Activated naive CD4-positive, alpha-beta T cell (primary cell): Measurements from ENCODE around the gene BIN1.
A peak's percentile ranks its signal among the peaks of the same experiment; 100 is the strongest.

ENCODE experiments used
- DNase-seq, 4 experiments: peaks; one replicate each; lab custom pipeline; 2025; lab: John Stamatoyannopoulos, UW

BIN1 gene, protein sequence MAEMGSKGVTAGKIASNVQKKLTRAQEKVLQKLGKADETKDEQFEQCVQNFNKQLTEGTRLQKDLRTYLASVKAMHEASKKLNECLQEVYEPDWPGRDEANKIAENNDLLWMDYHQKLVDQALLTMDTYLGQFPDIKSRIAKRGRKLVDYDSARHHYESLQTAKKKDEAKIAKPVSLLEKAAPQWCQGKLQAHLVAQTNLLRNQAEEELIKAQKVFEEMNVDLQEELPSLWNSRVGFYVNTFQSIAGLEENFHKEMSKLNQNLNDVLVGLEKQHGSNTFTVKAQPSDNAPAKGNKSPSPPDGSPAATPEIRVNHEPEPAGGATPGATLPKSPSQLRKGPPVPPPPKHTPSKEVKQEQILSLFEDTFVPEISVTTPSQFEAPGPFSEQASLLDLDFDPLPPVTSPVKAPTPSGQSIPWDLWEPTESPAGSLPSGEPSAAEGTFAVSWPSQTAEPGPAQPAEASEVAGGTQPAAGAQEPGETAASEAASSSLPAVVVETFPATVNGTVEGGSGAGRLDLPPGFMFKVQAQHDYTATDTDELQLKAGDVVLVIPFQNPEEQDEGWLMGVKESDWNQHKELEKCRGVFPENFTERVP

DNA sequence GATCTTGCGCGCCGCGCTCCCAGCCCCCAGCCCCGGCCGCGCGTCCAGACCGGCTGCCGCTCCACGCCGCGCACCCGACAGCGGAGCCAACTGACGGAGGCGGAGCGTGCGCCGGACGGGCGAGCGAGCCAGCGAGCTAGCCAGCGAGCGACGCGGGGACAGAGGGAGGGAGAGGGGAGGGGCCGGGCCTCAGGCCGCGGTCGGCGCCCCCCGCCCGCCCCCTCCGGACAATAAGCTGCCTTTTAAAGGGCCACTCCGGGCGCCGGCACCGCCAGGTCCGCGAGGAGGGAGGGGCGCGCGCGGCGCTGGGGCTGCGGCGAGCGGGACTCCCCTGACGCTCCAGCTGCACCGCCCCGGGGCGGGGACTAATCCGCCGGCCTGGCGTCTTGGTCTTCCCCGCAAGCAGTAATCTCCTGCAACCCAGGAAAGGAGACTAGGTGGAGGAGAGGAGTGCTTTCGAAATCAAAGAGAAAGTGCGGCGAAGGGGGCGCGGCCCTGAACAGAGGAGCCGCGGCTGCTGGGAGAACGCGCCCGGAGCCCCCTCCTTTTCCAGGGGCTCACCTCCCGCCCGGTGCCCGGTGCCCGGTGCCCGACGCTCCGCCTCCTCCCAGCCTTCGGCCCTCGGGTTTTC is at the start of gene BIN1:
TSS of gene BIN1 (minus strand) at position 164 of the 631 bp plus-strand sequence. CDS start 211 bp downstream, outside the sequence.
- peak in 3 of 4 experiments; percentile 14 to 35 (median 27) for DNase-seq

DNA sequence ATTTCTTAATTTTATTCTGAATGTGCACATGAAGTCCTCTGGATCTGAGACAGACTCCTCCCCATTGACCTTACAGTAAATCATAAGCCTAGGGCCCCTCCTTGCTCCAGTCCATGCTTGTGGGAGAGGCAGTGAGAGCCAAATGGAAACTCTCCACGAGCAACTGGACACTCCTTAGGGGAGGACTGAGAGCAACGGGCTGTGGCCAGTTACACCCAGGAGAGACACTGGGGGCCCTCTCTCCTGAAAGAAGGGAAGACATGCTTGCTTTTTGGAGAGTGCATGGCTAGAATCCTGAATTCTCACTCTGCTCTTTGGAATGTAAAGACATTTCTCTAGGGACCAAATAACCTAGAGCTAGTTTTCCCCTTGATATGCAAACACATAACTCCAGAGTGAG is 49.0 kb upstream of the BIN1 start:
- no peak for DNase-seq

DNA sequence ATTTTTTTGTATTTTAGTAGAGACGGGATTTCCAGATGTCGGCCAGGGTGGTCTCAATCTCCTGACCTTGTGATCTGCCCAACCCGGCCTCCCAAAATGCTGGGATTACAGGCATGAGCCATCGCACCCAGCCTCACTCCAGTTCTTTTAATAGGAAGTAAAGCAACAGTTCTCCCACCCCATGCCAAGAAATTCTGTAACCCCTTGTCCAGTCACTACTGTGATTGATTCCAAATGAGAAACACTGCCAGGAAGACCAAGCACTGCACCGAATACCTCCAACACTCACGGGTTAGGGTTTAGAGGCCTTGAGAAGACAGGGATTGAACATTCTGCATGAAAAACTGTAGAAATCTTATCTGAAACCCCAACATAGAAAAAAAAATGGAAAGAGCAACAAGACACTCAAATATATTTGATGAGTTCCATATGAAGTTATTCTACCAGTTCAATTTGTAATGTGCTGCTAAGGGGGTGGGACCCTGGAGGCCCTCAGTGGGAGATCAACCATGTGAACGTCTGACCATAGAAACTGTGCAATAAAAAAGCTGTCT is 48.2 kb upstream of the BIN1 start:
- no peak for DNase-seq

DNA sequence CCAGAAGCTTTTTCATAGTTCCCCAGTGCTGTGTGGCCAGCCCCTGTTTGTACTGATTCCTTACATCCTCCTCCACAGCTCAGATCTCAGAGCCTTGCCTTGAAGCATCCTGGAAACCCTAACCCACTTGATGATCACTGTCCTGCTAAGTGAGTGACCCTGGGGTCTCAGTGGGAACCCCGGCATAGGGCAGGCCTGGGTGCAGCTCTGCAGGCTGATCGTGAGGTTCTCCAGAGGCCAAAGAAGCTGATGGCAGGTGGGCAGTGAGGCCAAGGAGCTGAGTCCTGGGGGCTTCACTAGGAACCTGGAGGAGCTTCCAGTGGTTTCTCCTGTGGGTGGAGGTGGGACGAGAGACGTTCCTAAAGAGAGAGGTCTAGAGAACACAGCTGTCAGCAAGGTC is 47.4 kb upstream of the BIN1 start:
- no peak for DNase-seq

DNA sequence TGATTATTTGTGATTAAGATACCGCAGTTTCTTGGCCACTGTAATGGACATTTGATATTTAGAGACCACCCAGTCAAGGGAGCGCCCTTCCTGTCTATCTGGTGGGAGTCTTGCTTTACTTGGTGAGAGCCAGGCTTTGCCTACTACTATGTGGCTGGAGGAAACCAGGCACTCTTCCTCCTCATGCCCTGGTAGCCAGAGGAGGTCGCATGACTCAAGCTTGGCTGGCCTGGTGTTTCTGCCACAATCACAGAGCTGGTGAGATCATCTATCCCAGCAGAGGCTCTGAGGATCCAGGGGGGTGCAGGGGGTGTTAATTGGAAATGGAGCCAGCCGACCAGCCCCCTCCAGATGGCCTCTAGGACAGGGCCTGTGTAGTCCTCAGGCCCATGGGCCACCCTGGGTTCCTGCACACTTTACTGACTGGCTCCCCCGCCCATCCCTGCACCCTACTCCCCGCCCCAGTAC is 46.8 kb upstream of the BIN1 start:
- DNase-seq, result no peak

DNA sequence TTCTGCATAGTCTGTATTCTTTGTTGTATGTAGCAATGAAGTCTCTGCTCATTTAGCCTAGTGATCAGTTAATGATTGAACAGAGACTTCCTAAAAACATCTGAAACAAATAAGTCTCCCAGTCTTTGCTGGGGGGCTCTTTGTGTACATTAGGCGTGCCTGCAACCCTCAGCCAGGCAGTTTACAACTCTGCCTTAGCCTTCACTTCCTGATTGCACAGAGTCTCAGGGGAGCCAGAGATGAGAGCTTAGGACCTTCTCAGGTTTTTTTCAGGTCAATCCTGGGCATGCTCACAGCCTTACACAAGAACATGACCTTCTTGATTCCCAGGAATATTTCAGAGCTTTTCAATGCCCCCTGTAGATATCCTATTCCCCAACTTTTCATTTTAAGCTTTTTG is 44.0 kb upstream of the BIN1 start:
- DNase-seq, result no peak

DNA sequence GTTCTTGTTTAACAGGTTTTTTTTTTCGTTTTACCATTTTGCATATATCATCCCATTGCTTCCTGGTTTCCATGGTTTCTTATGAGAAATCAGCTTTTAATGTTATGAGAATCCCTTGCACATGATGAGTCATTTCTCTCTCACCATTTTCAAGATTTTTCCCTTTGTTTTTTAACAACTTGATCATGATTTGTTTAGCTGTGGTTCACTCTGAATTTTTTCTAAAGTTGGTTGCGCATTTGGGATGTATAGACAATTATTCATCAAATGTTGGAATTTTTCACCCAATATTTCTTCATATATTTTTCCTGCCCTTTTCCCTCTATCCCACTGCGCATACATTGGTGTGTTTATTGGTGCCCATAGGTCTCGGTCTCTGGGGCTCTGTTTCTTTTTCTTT is 42.4 kb upstream of the BIN1 start:
- no peak for DNase-seq

DNA sequence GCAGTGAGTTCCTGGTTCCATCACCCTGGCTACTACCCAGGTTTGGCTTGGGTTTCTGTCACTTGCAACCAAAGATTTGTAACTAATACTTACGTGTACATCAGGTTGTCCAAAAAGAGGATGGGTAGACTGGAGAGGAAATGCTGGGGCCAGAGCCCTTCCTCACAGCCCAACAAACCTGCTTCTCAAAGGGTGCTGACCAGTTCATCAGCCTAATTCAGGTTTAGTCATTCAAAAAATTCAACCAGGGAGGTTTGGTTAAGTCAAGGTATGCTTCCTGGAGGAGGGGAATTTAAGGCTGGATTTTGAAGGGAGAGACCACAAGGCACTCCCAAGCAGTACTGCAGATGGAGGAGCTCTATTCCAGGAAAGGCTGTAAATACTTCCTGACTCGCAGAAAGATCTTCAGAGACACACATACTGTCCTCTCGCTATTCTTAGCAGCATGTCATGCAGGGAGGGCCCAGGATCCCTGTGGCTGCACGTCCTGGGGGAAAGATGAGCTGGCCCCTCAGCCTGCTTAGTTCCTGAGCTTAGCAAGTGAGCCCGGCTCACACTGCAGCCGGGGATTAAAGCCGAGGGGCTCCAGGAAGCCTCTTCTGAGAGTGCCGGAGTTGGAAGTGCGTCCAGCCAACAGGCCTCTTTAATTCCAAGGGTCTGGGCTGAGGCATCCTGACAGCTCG is 40.0 kb upstream of the BIN1 start:
- no peak for DNase-seq

DNA sequence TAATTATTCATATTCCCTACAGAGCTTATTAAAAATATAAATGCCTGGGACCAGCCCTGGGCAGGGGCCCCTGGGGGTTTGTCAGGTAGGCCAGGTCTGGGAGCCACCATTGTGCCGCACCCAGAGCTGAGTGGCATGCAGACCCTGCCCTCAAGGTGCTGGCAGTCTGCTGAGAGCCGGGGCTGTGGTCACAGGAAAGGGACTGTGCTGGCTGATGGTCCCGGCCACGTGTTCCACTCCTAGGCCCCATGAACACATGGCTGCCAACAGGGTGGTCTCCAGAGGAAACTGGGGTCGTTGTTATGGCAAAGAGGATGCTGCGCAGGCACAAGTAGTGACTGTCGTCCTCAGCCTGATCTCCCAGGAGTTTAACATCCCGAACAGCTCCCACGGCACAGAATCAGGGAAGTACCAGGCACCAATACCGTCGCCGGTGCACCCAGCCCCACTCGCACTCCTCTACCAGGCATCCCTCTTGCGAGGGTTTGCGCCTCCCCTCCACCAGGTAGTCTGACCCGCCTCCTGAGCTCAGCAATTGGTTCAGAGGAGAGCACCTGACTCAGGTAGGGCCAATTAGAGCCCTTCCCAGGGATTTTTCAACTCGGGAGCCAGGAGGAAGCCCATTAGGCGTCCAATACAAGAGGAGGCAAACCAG is 39.2 kb upstream of the BIN1 start:
- no peak for DNase-seq

DNA sequence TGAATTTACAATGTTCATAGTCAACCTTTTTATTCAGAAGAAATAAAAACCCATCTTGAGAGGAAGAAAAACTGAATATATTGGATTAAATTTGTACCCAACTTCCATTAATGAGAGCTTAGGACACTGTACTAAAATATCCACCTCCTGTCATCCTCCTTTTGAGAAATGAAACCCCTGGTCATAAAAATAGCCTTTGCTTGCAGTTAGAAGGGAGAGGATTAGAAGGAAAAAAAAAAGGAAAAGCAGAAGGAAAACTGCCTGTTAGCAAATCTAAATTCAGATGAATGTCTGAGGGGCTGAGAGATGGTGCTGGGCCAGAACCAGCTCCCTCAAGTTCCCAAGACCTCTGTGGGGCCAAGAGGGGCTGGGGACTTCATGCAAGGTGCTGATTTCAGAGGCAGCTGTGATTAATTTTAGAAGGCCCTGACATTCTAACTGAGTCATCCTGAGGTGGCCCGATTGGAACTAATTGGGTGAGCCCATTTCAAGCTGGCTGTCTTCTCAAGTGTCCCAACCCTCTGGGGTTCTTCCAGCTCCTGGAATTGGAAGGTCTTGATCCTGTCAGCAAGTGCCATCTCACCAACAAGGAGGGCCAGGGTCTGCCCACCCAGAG is 38.4 kb upstream of the BIN1 start:
- DNase-seq, result no peak

DNA sequence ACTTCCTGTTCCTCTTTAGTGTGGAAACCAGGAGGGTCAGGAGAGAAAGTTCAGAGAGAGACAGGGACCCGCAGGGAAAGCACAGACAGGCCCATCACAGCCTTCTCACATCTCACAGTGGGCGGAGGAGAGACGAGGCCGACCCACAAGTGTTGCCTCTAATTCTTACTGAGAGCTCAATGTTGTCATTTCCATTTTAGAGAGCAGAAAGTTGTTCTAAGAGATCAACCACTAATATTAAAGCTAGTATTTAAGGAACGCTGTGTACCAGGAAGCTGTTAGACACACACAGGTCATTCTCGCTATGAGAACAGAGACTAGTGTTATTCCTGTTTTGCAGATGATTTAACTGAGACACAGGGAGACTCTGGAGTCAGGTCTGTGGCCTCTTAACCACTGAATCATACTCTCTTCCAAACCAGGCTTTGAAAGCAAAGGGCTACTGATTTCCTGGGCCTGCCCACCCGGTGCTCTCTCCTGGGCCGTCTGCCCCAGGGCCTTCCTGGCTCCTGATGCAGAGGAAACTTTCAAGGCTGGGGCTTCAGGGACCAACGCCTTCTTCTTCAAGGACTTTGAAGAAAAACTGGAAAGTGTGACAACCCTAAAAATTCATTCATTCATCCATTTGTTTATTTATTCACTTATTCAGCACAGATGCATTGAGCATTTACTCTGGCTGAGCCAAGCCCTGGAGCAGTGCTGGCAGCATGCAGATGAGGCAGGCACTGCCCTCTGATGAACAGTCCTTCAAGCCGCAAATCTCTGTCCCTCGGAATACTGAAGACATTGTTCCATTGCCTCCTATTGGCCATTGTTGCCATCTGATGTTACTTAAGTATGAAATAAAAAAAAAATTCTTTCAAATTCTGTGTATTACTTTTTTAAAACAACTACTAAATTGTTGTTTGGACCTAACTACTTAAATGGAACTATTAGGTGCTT is 37.2 kb upstream of the BIN1 start:
- no peak for DNase-seq

DNA sequence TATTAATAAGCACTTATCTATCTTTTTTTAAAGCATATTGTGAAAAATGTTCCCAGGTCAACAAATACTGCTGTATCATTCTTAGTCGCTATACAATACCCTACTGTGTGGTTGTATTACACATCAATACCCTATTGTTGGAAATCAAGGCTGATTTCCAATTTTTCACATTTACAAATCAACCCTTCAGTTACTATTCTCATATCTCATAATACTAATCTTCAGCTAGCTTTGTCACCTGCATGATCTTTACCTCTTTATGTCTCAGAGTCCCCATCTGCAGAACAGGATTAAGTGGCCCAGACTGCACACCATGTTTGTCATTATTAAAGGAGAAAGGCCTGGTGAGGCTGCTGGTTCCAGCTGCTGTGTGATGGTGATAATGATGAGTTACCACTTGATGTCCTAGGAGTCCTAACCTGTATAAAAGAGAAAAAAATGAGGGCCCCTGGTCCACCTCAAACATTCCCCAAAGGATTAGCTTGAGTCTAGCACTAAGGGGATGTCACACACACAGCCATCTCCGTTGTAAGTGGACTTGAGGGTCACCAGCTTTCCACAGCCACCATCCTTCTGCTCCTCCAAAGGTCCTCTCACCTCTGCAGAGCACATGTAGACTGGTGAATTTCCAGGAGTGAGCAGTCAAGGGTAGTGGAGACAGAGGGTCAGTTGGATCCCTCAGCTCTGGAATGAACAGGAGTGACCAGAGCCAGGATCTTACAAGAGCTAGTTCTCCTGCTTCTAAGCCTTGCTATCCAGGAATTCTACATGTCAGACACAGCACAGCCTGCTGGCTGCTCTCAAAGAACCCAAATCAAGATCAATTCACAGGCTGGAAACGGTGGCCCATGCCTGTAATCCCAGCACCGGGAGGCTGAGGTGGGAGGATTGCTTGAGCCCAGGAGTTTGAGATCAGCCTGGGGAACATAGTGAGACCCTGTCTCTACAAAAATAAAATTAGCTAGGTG is 36.0 kb upstream of the BIN1 start:
- no peak for DNase-seq

DNA sequence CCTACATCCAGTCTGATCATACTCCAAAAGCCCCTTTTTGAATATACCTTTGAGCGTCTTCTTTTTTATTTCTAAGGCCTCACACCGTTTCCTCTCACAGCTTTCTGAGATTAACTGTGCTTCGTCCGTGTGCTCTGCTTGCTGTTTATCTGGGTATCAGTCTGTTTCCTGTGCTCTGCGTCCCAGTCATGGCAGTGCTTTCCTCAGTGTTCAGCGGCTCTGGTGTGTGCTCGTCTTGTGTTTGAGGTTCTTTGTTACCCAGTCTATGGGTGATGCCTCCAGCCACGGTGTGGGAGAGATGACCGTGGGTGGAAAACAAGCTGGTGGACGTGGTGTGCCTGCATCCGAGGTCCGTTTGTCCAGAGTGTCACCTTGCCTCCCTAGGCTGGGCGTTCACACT is 33.6 kb upstream of the BIN1 start:
- no peak for DNase-seq

DNA sequence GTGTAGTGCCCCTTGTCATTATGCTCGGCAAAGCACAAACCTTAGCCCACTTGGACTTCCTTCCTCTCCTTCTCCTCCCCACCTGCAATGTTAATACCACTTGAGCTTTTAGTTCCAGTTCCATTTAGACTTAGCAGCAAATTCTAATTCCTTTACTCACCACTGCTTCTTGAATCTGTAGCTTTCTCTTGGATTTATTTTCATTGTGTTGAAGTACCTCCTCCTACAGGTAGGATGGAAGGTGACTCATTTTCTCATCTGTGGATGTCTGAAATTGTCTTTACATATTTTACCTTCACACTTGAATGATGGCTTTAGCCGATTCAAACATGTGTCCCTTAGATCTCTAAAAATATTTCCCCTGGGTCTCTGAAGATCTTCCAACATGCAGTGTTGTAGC is 32.8 kb upstream of the BIN1 start:
- no peak for DNase-seq

DNA sequence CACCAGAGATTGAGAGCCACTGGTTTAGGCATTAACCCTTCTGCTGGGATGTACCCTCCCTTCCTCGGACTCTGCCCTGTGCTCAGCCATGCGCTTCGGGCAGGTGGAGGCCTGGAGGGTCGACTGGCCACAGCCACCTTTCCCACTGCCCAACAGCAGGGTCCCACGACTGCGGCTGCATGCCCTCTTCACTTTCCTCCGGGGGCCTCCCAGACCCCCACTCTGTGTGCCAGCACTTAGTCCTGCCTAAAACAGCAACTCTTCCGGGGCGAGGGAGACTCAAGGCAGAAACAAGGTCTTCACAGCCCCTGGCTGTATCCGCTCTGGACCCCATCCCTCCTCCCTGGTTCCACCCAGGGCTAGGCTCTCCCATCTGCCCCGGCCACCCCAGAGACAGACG is 31.3 kb upstream of the BIN1 start:
- DNase-seq, result no peak

DNA sequence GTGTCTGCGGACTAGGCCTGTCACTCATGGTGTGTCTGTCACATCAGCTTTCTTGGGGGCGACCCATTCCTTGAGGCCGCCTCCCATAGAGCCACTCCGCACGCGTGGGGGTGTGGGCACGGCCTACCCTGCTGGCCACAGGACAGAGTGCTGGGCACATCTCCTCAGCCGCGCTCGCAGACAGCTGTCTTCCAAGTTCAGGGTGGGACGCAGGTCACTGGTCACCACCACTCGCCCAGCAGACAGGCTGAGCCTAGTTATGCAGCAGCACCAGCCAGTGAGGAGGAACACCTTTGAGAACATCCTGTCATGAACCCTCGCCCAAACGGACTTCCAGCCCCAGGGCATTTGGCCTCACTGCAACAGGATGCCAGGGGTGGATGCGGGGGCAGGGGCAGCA is 30.8 kb upstream of the BIN1 start:
- no peak for DNase-seq

DNA sequence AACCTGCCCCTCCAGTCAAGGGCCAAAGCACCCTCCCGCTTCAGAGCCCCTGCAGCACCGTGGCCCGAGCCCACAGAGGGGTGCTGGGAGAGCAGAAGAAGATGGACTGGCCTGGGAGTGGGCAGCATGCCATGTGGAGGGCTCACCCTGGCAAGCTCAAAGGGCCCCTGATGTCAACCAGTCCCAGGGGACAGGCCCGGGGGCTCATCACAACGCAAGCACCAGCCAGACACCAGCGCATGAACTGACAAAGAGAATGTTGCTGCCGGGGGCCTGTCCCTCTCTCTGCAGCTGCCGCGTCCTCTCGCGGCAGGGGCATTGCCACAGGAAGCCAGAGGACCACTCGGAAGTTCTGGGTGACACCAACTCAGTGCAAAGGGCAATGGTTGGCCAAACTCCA is 30.3 kb upstream of the BIN1 start:
- no peak for DNase-seq

DNA sequence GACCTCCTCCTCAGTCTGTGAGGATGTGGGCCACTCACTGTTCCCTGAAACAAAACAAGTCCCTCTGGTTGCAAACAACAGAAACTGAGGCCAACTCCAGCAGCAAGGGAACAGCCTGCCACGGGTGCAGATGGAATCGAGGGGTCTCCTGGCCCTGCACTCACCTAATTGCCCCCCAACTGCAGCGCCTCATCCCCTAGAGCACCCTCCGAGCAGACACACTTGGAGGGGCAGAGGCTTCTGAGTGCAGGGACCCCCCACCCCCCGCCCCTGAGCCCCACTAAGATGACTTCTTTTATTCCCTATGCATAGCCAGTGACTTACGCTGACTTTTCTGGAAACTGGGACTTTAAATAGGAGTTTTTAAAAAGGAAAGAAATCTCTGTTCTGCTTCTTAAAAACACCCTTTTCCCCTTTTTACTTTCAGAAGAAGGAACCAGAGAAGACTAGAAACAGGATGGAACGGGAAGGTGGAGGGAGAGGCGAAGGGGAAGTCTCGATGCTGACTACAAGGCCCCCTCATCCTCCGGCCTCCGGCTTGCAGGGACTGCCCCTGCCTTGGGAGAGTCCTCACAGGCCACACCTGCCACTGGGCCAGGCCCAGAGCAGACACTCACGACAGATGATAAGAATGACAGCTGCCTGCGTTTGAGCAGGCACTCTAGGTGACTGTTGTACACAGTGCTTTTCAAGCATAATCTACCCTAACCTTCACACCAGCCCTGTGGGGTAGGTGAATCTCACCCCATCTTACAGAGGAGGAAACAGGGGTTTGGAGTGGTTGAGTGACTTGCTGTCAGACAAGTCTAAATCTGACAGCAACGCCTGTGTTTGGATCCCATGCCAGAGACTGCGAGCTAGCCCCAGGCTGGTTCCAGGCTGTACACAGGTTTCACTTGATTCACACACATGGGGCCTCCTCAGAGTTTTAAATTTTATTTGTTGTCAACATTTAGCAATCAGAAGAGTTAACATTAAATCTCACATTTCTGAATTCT is 28.2 kb upstream of the BIN1 start:
- DNase-seq, result no peak
